Measurements from ENCODE around the gene XRCC4.

DNA sequence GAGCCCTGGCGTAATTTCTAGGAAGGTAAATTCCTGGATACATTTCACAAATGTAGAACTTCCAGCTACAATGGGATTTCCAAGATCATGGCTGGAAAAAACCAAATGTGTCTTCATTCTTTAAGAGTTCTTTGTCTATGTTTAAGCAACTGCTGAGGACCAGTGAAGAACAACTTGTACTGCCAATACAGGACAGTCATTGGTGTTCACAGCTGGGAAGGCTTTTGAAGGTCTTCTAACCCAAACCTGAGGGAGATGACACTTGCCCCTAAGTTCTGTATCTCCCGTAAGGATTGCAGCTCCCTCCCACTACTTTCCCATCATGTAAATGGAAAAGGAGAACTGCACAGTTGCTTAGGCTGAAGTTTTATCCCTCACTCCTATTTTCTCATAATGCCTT is 28.5 kb upstream of the XRCC4 start:
- TF ChIP-seq GATA3 (IDR thresholded peaks at IDR 0.05; ENCODE audit: low read depth, low read length): no peak
- no peak for TF ChIP-seq GATA2 (IDR thresholded peaks at IDR 0.05; ENCODE audit: low read depth, low read length)
